Effector memory CD8-positive, alpha-beta T cell (primary cell): Measurements from ENCODE around the gene NOXA1.

Experiments
- ATAC-seq: fragments of 150-1000 bp; cut with Tn5 transposase; replicated peaks from 2 replicates; pipeline ENCODE4 v1.10.0; 2021; ENCODE audit warnings: mild to moderate bottlenecking, moderate library complexity
- DNase-seq, 3 experiments: peaks; one replicate each; pipeline ENCODE4 v3.0.0; 2021
- H3K27ac Mint-ChIP-seq, 2 donors: one replicate each; pipeline ENCODE4 v1.8.0; 2022; ENCODE audit warnings: mild to moderate bottlenecking in 2 of 2, mixed read lengths in 2 of 2, moderate library complexity in 2 of 2
- H3K27me3 Mint-ChIP-seq, 2 donors: one replicate each; pipeline ENCODE4 v1.8.0; 2022; ENCODE audit warnings: mixed read lengths in 2 of 2
- H3K36me3 Mint-ChIP-seq: one replicate; pipeline ENCODE4 v1.8.0; 2022; ENCODE audit warnings: mild to moderate bottlenecking, moderate library complexity, mixed read lengths; ENCODE audit not compliant: insufficient read depth
- H3K4me1 Mint-ChIP-seq, 2 donors: one replicate each; pipeline ENCODE4 v1.8.0; 2022; ENCODE audit warnings: low read depth in 2 of 2, mixed read lengths in 2 of 2
- H3K4me3 Mint-ChIP-seq, 2 donors: one replicate each; pipeline ENCODE4 v1.8.0; 2022; ENCODE audit warnings: mild to moderate bottlenecking in 2 of 2, mixed read lengths in 2 of 2, moderate library complexity in 2 of 2
- H3K9me3 Mint-ChIP-seq, 2 donors: one replicate each; pipeline ENCODE4 v1.8.0; 2022; ENCODE audit warnings: mixed read lengths in 2 of 2

The NOXA1 gene

DNA sequence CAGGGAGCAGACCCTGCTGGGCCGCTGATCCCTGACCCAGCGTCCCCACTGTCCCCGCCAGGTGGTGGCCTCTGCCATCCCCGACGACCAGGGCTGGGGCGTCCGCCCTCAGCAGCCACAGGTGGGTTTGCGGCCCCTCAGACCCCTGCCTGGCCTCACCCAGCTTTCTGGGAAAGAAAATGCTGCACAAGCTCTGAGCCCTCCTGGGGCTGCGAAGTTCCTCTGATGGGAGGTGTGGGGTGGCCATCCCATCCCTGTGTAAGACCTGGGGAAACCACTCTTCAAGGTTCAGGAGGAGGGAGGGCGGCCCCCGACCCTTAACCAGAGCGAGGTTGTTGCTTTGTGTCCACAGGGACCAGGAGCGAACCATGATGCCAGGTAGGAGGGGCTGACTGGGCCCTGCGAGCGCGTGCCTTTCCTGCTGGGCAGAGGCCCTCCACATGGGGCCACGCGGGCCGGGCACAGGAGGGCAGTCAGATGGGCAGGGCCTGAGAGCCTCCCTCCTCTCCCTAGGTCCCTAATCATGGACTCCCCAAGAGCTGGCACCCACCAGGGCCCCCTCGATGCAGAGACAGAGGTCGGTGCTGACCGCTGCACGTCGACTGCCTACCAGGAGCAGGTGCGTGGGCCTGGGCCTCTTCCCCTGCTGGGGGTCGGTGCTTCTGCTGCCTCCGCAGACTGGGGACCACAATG, 7.7 kb downstream of the NOXA1 start:
- Mint-ChIP-seq H3K9me3 (no peaks in the 10 kb centered on the region), H3K27ac (no peak overlapping the region), H3K36me3 (no peaks in the 10 kb centered on the region)

GRCh38 chr9:137431416-137431931, 8.3 kb downstream of the NOXA1 start:
- H3K27ac Mint-ChIP-seq = no peak overlapping the region

More for the DNA sequence above, 7.7 kb downstream of the NOXA1 start:
- no peak for ATAC-seq
- DNase-seq = no peak
- Mint-ChIP-seq H3K4me1 (no peaks in the 10 kb centered on the region), H3K27me3 (no peaks in the 10 kb centered on the region), H3K4me3 (no peak overlapping the region)

GRCh38 chr9:137432687-137433348, 9.6 kb downstream of the NOXA1 start:
- no peak overlapping the region for H3K4me3 Mint-ChIP-seq
- no peak overlapping the region for H3K27ac Mint-ChIP-seq
- no peaks in the 10 kb centered on the region for H3K27me3 Mint-ChIP-seq
- DNase-seq (no peak), ATAC-seq (no peak)
- H3K36me3 Mint-ChIP-seq = no peaks in the 10 kb centered on the region
- H3K9me3 Mint-ChIP-seq = no peaks in the 10 kb centered on the region
- no peaks in the 10 kb centered on the region for H3K4me1 Mint-ChIP-seq

More at GRCh38 chr9:137431416-137431931, 8.3 kb downstream of the NOXA1 start:
- Mint-ChIP-seq H3K27me3 (no peaks in the 10 kb centered on the region), H3K9me3 (no peaks in the 10 kb centered on the region), H3K36me3 (no peaks in the 10 kb centered on the region), H3K4me3 (no peak overlapping the region), H3K4me1 (no peaks in the 10 kb centered on the region)
- ATAC-seq (no peak), DNase-seq (no peak)

DNA sequence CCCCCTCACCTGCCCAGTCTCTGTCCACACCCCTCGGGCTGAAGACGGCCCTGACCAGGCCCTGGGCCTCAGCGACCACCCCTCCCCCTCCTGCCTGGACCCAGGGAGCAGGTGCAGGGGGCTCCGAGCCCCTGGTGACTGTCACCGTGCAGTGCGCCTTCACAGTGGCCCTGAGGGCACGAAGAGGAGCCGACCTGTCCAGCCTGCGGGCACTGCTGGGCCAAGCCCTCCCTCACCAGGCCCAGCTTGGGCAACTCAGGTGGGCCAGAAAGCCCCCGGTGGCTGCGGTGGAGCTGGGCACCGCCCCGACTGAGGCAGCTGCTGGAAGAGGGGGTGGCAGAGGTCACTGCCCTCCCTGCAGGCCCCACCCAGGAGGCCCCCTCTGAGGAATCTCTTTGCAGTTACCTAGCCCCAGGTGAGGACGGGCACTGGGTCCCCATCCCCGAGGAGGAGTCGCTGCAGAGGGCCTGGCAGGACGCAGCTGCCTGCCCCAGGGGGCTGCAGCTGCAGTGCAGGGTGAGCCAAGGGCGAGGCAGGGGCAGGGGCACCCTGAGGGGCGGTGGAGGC, 10.2 kb downstream of the NOXA1 start:
- Mint-ChIP-seq H3K9me3 (no peaks in the 10 kb centered on the region), H3K27ac (no peak overlapping the region), H3K27me3 (no peaks in the 10 kb centered on the region), H3K4me1 (no peaks in the 10 kb centered on the region), H3K36me3 (no peaks in the 10 kb centered on the region), H3K4me3 (no peak overlapping the region)
- DNase-seq = no peak
- no peak for ATAC-seq

DNA sequence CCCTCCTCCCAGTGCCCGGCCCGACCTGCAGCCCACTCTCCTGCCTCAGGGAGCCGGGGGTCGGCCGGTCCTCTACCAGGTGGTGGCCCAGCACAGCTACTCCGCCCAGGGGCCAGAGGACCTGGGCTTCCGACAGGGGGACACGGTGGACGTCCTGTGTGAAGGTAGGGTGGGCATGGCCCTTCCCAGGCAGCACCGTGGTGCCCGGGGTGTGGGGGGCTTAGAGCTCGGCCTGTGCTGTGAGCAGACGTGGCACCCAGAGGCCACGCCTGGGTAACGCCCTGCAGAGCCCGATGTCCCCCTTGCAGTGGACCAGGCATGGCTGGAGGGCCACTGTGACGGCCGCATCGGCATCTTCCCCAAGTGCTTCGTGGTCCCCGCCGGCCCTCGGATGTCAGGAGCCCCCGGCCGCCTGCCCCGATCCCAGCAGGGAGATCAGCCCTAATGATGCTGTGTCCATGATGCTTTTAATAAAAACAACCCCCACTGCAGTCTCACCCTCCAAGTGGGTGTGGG, 10.8 kb downstream of the NOXA1 start:
- Mint-ChIP-seq H3K4me1 (no peaks in the 10 kb centered on the region), H3K4me3 (no peak overlapping the region), H3K9me3 (no peaks in the 10 kb centered on the region), H3K36me3 (no peaks in the 10 kb centered on the region), H3K27me3 (no peaks in the 10 kb centered on the region), H3K27ac (no peak overlapping the region)
- DNase-seq (no peak), ATAC-seq (no peak)

- no peak for DNase-seq
- ATAC-seq = no peak
Measured at GRCh38 chr9:137434498-137435380, 11.5 kb downstream of the NOXA1 start.

DNA sequence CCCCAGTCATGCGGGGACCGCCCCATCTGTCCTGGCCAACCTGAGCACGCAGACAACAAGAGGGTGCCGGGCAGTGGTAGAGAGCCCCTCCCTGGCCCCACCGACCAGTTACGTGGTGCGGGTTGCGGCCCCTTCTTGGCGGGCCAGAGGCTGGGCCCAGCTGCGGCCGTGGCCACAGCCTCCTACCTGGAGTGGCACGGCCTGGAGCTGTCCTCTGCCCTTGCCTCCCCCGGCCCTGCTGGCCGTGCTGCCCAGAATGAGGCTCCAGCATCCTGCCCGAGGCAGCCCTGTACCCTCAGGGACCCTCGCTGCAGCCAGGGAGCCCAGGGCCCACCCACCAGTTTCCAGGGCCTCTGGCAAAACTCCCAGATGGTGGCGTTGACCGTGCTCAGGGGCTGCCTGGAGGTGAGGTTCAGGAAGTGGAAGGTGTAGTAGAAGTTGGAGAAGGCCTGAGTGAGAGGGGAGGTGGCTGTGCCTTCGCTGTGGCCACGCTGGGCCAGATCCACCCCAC, 12.2 kb downstream of the NOXA1 start:
- peaks cover 0 to 7% of the 10 kb centered on the region in 2 donors for H3K27me3 Mint-ChIP-seq
- DNase-seq (no peak), ATAC-seq (no peak)
- no peak overlapping the region for H3K27ac Mint-ChIP-seq
- H3K9me3 Mint-ChIP-seq = no peaks in the 10 kb centered on the region
- H3K4me1 Mint-ChIP-seq = no peaks in the 10 kb centered on the region
- H3K36me3 Mint-ChIP-seq = no peaks in the 10 kb centered on the region
- no peak overlapping the region for H3K4me3 Mint-ChIP-seq

More at GRCh38 chr9:137434498-137435380, 11.5 kb downstream of the NOXA1 start:
- Mint-ChIP-seq H3K4me1 (no peaks in the 10 kb centered on the region), H3K9me3 (no peaks in the 10 kb centered on the region), H3K27ac (no peak overlapping the region), H3K27me3 (peaks cover 0 to 7% of the 10 kb centered on the region in 2 donors), H3K4me3 (no peak overlapping the region), H3K36me3 (no peaks in the 10 kb centered on the region)

DNA sequence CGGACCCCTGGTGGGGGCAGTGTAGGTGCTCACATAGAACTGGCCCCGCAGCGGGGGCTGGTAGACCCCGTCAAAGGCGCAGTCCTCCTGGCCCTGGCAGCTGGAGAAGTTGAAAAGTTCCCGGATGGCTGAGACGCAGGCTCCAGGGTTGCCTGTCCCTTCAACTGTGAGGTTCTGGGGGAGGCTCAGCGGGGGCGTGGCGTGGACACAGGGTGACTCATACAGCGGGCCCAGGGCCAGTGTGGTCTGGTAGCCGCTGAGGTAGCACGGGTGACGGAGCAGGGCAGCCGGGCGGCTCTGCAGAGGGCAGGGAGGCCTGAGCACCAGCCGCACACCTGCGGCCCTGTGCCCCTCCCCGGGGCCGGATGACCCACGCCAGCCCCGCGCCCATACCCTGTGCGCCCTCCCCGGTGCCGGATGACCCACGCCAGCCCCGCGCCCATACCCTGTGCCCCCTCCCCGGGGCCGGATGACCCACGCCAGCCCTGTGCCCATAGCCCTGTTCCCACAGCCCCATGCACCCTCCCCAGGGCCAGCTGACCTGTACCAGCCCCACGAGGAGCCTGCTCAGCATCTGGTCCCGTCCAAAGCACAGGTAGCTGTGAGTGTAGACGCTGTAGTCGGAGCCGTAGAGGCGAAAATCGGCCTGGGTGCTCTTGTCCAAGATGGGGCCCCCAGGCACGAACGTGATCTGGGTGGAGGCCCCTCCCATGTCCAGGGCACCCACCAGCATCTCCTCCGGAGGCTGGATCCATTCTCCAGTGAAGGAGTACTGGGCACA, 13.0 kb downstream of the NOXA1 start:
- Mint-ChIP-seq H3K27ac (no peak overlapping the region), H3K4me1 (no peaks in the 10 kb centered on the region), H3K36me3 (no peaks in the 10 kb centered on the region), H3K27me3 (peaks cover 0 to 7% of the 10 kb centered on the region in 2 donors), H3K4me3 (no peak overlapping the region), H3K9me3 (no peaks in the 10 kb centered on the region)
- DNase-seq (no peak), ATAC-seq (no peak)

GRCh38 chr9:137436761-137437600, 13.8 kb downstream of the NOXA1 start:
- Mint-ChIP-seq H3K4me3 (no peak overlapping the region), H3K4me1 (peaks cover 1 to 3% of the 10 kb centered on the region in 2 donors), H3K36me3 (no peaks in the 10 kb centered on the region), H3K27me3 (peaks cover 4 to 12% of the 10 kb centered on the region in 2 donors), H3K27ac (no peak overlapping the region), H3K9me3 (no peaks in the 10 kb centered on the region)
- no peak for ATAC-seq
- no peak for DNase-seq

GRCh38 chr9:137437691-137438590, 14.7 kb downstream of the NOXA1 start:
- Mint-ChIP-seq H3K36me3 (no peaks in the 10 kb centered on the region), H3K27me3 (peaks cover 7 to 16% of the 10 kb centered on the region in 2 donors), H3K9me3 (no peaks in the 10 kb centered on the region), H3K27ac (no peak overlapping the region), H3K4me3 (no peak overlapping the region), H3K4me1 (peaks cover 2 to 4% of the 10 kb centered on the region in 2 donors)
- no peak for ATAC-seq
- DNase-seq = no peak

DNA sequence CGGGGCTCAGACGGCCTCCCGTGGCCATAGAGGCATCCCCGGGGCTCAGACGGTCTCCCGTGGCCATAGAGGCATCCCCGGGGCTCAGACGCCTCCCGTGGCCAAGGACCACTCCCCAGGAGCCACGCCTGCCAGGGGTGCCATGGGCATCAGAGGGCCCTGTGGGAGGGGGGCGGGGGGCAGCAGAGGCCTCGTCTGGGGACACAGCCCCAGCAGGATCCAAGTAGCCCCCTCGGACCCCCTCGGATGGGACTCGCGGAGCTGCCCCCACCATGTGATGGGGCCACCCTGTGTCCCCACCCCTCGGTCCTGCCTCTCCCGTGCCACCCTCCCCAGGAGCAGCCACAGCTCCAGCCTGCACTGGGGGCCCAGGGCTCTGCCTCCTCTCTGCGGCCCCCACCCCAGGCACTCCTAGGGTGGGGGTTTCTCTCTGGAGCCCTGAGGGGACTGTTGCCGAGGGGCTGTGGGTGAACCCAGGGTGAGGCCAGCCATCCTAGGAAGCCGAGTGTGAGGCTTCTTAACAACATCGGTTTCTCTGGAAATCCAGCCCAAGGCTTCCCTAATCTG, 15.5 kb downstream of the NOXA1 start:
- ATAC-seq (no peak), DNase-seq (no peak)
- Mint-ChIP-seq H3K27me3 (peaks cover 11 to 22% of the 10 kb centered on the region in 2 donors), H3K27ac (no peak overlapping the region), H3K4me1 (peaks cover 2 to 4% of the 10 kb centered on the region in 2 donors), H3K36me3 (no peaks in the 10 kb centered on the region), H3K4me3 (no peak overlapping the region), H3K9me3 (no peaks in the 10 kb centered on the region)
